Measurements from ENCODE around the gene FSTL4. TPM values are rescaled to one million over a fixed set of nuclear protein-coding genes. Genes with fewer than 3 reads are reported as not detected.
"Not testable (repeated sequence)": the region's sequence is repeated elsewhere in the genome, so short reads cannot be mapped to it uniquely, and the experiment has no call there.

The FSTL4 gene
- total RNA-seq, 4 donors from 2014 or later = 0.27 to 1.6 (median 0.35) TPM; not detected in 1

GRCh38 chr5:133552925-133553525 lies 59.3 kb downstream of the FSTL4 start:
- H3K27me3 ChIP-seq = peaks cover 0 to 5% of the 10 kb centered on the region in 2 donors
- no peak overlapping the region for H3K4me3 ChIP-seq
- H3K4me1 ChIP-seq = no peaks in the 10 kb centered on the region
- peak; percentile 36 to 61 (median 56) for DNase-seq
- no peaks in the 10 kb centered on the region for H3K9me3 ChIP-seq
- TF ChIP-seq POLR2A (IDR thresholded peaks at IDR 0.05) = no peak
- TF ChIP-seq, protein P1, sequence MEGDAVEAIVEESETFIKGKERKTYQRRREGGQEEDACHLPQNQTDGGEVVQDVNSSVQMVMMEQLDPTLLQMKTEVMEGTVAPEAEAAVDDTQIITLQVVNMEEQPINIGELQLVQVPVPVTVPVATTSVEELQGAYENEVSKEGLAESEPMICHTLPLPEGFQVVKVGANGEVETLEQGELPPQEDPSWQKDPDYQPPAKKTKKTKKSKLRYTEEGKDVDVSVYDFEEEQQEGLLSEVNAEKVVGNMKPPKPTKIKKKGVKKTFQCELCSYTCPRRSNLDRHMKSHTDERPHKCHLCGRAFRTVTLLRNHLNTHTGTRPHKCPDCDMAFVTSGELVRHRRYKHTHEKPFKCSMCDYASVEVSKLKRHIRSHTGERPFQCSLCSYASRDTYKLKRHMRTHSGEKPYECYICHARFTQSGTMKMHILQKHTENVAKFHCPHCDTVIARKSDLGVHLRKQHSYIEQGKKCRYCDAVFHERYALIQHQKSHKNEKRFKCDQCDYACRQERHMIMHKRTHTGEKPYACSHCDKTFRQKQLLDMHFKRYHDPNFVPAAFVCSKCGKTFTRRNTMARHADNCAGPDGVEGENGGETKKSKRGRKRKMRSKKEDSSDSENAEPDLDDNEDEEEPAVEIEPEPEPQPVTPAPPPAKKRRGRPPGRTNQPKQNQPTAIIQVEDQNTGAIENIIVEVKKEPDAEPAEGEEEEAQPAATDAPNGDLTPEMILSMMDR (IDR thresholded peaks at IDR 0.05) = peak; percentile 7 to 55 (median 50)
- no peaks in the 10 kb centered on the region for H3K36me3 ChIP-seq
- H3K27ac ChIP-seq = no peak overlapping the region

DNA sequence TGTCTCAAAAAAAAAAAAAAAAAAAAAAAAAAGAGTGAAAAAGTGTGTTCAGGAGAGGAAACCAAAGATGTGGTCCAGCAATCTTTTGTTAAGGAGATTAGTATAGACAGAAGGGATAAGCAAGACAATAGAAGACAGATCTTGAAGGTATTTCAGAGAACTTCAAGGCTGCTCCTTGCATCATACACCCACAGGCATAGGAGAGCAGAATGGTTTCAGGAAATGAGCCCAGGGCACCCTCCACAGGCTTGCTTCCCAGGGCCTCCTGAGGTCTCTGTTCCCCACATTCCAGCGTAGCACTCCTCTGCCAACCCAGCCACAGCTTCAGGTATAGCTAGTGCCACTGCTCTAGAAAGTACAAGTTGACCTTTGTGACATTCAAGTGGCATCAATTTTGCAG lies 65.8 kb downstream of the FSTL4 start:
- Histone ChIP-seq H3K27ac (no peak overlapping the region), H3K4me3 (no peak overlapping the region), H3K27me3 (peaks cover 0 to 5% of the 10 kb centered on the region in 2 donors), H3K36me3 (no peaks in the 10 kb centered on the region), H3K9me3 (no peaks in the 10 kb centered on the region), H3K4me1 (no peaks in the 10 kb centered on the region)
- TF ChIP-seq POLR2A (IDR thresholded peaks at IDR 0.05) = no peak
- TF ChIP-seq, protein P1 (IDR thresholded peaks at IDR 0.05) = no peak
- DNase-seq = no peak

GRCh38 chr5:133544346-133544745 lies 68.0 kb downstream of the FSTL4 start:
- no peaks in the 10 kb centered on the region for H3K27me3 ChIP-seq
- H3K9me3 ChIP-seq = no peaks in the 10 kb centered on the region
- H3K4me1 ChIP-seq = no peaks in the 10 kb centered on the region
- H3K27ac ChIP-seq = no peak overlapping the region
- DNase-seq = no peak
- H3K36me3 ChIP-seq = no peaks in the 10 kb centered on the region
- no peak for TF ChIP-seq POLR2A (IDR thresholded peaks at IDR 0.05)
- TF ChIP-seq, protein P1 (IDR thresholded peaks at IDR 0.05) = no peak
- no peak overlapping the region for H3K4me3 ChIP-seq

- Histone ChIP-seq H3K4me1 (no peaks in the 10 kb centered on the region), H3K4me3 (no peak overlapping the region), H3K27me3 (no peaks in the 10 kb centered on the region), H3K27ac (no peak overlapping the region), H3K9me3 (no peaks in the 10 kb centered on the region), H3K36me3 (no peaks in the 10 kb centered on the region)
- TF ChIP-seq, protein P1 (IDR thresholded peaks at IDR 0.05) = no peak
- TF ChIP-seq POLR2A (IDR thresholded peaks at IDR 0.05) = no peak
- DNase-seq = no peak
Measured at GRCh38 chr5:133539818-133540217, 72.5 kb downstream of the FSTL4 start.

- no peak for TF ChIP-seq POLR2A (IDR thresholded peaks at IDR 0.05)
- TF ChIP-seq, protein P1 (IDR thresholded peaks at IDR 0.05) = no peak
- H3K36me3 ChIP-seq = no peaks in the 10 kb centered on the region
- H3K4me1 ChIP-seq = no peaks in the 10 kb centered on the region
- no peaks in the 10 kb centered on the region for H3K9me3 ChIP-seq
- no peak overlapping the region for H3K27ac ChIP-seq
- no peak for DNase-seq
- H3K4me3 ChIP-seq = no peak overlapping the region
- H3K27me3 ChIP-seq = no peaks in the 10 kb centered on the region
Measured at GRCh38 chr5:133538718-133539117, 73.6 kb downstream of the FSTL4 start.

GRCh38 chr5:133535241-133535929 lies 77.0 kb downstream of the FSTL4 start:
- H3K4me3 ChIP-seq, H3K4me1 ChIP-seq, H3K27ac ChIP-seq, H3K36me3 ChIP-seq, H3K27me3 ChIP-seq, H3K9me3 ChIP-seq, DNase-seq: not testable (repeated sequence)

Measured in Peyer's patch (tissue), 4 donors.